GM06990 (cell line): Measurements from ENCODE around the gene LGR5.

Source experiments
- DNase-seq: peaks from one replicate; pipeline ENCODE4 v3.0.0-alpha.2; 2011; ENCODE audit not compliant: insufficient read length; ENCODE audit errors: extremely low read depth
- H3K27me3 ChIP-seq: replicated peaks from 2 replicates; pipeline ENCODE4 v1.6.0; 2011; ENCODE audit warnings: low read length; ENCODE audit not compliant: control insufficient read depth, insufficient read depth
- H3K36me3 ChIP-seq: 2 replicates; pipeline ENCODE4 v1.5.1; 2011; ENCODE audit warnings: low read length; ENCODE audit not compliant: control insufficient read depth, insufficient read depth
- H3K4me3 ChIP-seq: replicated peaks from 2 replicates; pipeline ENCODE4 v1.5.1; 2011; ENCODE audit warnings: low read depth, mild to moderate bottlenecking, control low read depth, low read length
- TF ChIP-seq, protein P1 (sequence below): IDR thresholded peaks from 2 replicates; pipeline ENCODE4 v1.5.1; 2011; ENCODE audit warnings: low read length, control low read depth, mild to moderate bottlenecking, inconsistent platforms; ENCODE audit not compliant: insufficient read depth, poor library complexity, severe bottlenecking

LGR5 gene

GRCh38 chr12:71440763-71441748 is 1.5 kb downstream of the LGR5 start:
- no peak overlapping the region for H3K4me3 ChIP-seq
- TF ChIP-seq, protein P1, sequence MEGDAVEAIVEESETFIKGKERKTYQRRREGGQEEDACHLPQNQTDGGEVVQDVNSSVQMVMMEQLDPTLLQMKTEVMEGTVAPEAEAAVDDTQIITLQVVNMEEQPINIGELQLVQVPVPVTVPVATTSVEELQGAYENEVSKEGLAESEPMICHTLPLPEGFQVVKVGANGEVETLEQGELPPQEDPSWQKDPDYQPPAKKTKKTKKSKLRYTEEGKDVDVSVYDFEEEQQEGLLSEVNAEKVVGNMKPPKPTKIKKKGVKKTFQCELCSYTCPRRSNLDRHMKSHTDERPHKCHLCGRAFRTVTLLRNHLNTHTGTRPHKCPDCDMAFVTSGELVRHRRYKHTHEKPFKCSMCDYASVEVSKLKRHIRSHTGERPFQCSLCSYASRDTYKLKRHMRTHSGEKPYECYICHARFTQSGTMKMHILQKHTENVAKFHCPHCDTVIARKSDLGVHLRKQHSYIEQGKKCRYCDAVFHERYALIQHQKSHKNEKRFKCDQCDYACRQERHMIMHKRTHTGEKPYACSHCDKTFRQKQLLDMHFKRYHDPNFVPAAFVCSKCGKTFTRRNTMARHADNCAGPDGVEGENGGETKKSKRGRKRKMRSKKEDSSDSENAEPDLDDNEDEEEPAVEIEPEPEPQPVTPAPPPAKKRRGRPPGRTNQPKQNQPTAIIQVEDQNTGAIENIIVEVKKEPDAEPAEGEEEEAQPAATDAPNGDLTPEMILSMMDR = no peak
- DNase-seq = no peak
- H3K27me3 ChIP-seq = peaks cover 7% of the 10 kb centered on the region
- H3K36me3 ChIP-seq = no peaks in the 10 kb centered on the region

- no peak overlapping the region for H3K4me3 ChIP-seq
- DNase-seq = no peak
- no peaks in the 10 kb centered on the region for H3K36me3 ChIP-seq
- TF ChIP-seq, protein P1 = no peak
- peaks cover 7% of the 10 kb centered on the region for H3K27me3 ChIP-seq
Measured at GRCh38 chr12:71441836-71442566, 2.4 kb downstream of the LGR5 start.

GRCh38 chr12:71442567-71442931 is 3.0 kb downstream of the LGR5 start:
- Histone ChIP-seq H3K36me3 (no peaks in the 10 kb centered on the region), H3K27me3 (peaks cover 7% of the 10 kb centered on the region), H3K4me3 (no peak overlapping the region)
- DNase-seq = no peak
- TF ChIP-seq, protein P1 = no peak

DNA sequence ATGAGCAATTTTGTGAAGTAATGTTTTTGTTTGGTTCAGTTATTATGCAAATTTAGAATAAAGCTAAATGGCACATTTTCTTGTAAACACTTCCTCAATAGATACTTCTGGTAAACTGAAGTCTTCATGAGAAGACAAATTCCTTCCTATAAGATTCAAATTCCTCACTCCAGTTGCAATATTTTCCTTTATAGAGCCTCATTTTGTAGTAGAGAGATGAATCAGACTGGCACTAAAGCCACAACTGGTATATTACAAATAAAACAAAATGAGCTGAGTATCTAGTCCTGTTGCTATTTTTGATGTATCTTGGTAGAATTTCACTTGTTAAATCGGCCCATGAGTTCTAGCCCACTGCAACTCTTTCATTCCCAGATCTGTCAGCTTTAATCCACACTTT is 5.5 kb downstream of the LGR5 start:
- DNase-seq = no peak
- Histone ChIP-seq H3K27me3 (peaks cover 6% of the 10 kb centered on the region), H3K36me3 (no peaks in the 10 kb centered on the region), H3K4me3 (no peak overlapping the region)
- TF ChIP-seq, protein P1 = no peak

DNA sequence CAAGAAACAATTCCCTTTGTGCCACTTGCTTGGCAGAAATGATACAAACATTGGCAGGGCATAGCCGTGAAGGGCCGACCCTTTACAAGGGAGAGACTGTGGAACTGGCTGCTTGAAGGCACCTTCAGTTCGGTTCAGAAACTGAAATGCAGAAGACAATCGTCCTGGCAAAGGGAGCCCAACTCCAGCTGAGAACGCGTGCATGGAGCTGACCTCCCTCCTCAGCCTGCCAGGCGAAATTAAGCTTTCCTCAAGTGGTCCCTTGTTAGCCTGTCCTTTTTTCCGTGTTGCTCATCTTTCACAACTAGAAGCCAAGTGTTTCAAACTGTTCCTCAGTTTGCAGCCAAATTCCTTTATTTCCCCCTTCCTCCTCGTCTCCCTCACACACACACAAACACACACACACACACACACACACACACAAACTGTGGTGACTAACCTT is 8.1 kb downstream of the LGR5 start:
- DNase-seq = no peak
- TF ChIP-seq, protein P1 = no peak

More for the DNA sequence above, 8.1 kb downstream of the LGR5 start:
- H3K27me3 ChIP-seq = no peaks in the 10 kb centered on the region
- H3K36me3 ChIP-seq = no peaks in the 10 kb centered on the region
- H3K4me3 ChIP-seq = no peak overlapping the region
